Measurements from ENCODE around the gene RIMS4.

DNA sequence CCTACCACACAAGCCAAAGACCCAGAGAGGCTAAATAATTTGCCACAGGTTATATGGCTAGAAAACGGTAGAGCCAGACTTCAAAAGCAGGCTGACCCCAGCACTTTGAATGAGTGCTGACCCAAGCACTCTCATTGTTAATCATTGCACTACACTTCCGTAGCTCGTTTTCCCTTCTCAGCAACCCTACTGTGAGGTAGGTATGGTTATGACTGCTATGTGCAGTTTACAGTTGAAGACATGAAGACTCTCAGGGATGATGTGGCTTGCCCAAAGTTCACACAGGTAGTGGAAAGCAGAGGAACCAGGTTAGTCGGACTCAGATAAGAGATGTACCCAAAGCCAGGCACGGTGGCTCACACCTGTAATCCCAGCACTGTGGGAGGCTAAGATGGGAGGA is 33.5 kb upstream of the RIMS4 start:
- TF ChIP-seq, protein P1, sequence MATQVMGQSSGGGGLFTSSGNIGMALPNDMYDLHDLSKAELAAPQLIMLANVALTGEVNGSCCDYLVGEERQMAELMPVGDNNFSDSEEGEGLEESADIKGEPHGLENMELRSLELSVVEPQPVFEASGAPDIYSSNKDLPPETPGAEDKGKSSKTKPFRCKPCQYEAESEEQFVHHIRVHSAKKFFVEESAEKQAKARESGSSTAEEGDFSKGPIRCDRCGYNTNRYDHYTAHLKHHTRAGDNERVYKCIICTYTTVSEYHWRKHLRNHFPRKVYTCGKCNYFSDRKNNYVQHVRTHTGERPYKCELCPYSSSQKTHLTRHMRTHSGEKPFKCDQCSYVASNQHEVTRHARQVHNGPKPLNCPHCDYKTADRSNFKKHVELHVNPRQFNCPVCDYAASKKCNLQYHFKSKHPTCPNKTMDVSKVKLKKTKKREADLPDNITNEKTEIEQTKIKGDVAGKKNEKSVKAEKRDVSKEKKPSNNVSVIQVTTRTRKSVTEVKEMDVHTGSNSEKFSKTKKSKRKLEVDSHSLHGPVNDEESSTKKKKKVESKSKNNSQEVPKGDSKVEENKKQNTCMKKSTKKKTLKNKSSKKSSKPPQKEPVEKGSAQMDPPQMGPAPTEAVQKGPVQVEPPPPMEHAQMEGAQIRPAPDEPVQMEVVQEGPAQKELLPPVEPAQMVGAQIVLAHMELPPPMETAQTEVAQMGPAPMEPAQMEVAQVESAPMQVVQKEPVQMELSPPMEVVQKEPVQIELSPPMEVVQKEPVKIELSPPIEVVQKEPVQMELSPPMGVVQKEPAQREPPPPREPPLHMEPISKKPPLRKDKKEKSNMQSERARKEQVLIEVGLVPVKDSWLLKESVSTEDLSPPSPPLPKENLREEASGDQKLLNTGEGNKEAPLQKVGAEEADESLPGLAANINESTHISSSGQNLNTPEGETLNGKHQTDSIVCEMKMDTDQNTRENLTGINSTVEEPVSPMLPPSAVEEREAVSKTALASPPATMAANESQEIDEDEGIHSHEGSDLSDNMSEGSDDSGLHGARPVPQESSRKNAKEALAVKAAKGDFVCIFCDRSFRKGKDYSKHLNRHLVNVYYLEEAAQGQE (IDR thresholded peaks at IDR 0.05; ENCODE audit: insufficient replicate concordance, low read depth): no peak
- no peak for TF ChIP-seq POLR2AphosphoS5 (IDR thresholded peaks at IDR 0.05; ENCODE audit: low read depth)
- TF ChIP-seq SPI1 (IDR thresholded peaks at IDR 0.05; ENCODE audit: borderline replicate concordance, low read depth): no peak

Measured in HL-60 (cell line).